Adrenal gland (tissue), 5 donors: ENCODE results near the gene PPP2R5C.

ENCODE experiments used
- CTCF ChIP-seq, 6 experiments: fragments of 450-650 bp in 4 of 6; fragments of 200-600 bp in 2 of 6; sonication (generic) in 1 of 6; IDR thresholded peaks; 1 replicate in 5 of 6; 2 replicates in 1 of 6; pipeline versions ENCODE4 v1.5.1 to v1.8.0; 2016 to 2021; ENCODE audit warnings: antibody characterized with exemption in 6 of 6, mild to moderate bottlenecking in 2 of 6, moderate library complexity in 1 of 6
- POLR2A ChIP-seq, 2 donors: fragments of 450-650 bp; IDR thresholded peaks; one replicate each; pipeline ENCODE4 v1.6.1; 2017; ENCODE audit warnings: antibody characterized with exemption in 2 of 2, mild to moderate bottlenecking in 2 of 2, moderate library complexity in 1 of 2
- donor health status: DM: no; HTN: no; CAD: no.

GRCh38 chr14:101858791-101859537, 97.5 kb downstream of the PPP2R5C start:
- TF ChIP-seq CTCF (IDR thresholded peaks at IDR 0.05) (no peak), POLR2A (IDR thresholded peaks at IDR 0.05) (no peak)
